SK-N-MC (cell line): Measurements from ENCODE around the gene CLIC5.

Experiments
- DNase-seq: peaks from one replicate; pipeline ENCODE4 v3.0.0-alpha.2; 2011; ENCODE audit warnings: low read depth, low spot score
- H3K27ac ChIP-seq: fragments of 200-600 bp; sonication (generic); 2 replicates; pipeline ENCODE4 v1.5.1; 2016; ENCODE audit warnings: mixed run types
- H3K36me3 ChIP-seq: fragments of 200-600 bp; sonication (generic); 2 replicates; pipeline ENCODE4 v1.6.1; 2017; ENCODE audit warnings: antibody characterized with exemption, low read length, mixed read lengths; ENCODE audit not compliant: insufficient read depth
- H3K4me3 ChIP-seq: fragments of 200-600 bp; sonication (generic); 2 replicates; pipeline ENCODE4 v1.5.1; 2016
- H3K9ac ChIP-seq: fragments of 200-600 bp; sonication (generic); 2 replicates; pipeline ENCODE4 v1.8.0; 2017; ENCODE audit warnings: mixed run types, mixed read lengths; ENCODE audit not compliant: insufficient read length
- H3K9me3 ChIP-seq: fragments of 200-600 bp; sonication (generic); 2 replicates; pipeline ENCODE4 v1.6.1; 2017; ENCODE audit warnings: low read depth, mild to moderate bottlenecking, antibody characterized with exemption, low read length, moderate library complexity, mixed read lengths
- EZH2 ChIP-seq: fragments of 200-600 bp; sonication (generic); IDR thresholded peaks from one replicate; pipeline ENCODE4 v1.6.1; 2017; ENCODE audit warnings: antibody characterized with exemption
- FOXP2 ChIP-seq: optimal IDR thresholded peaks from 2 replicates; pipeline ENCODE3; 2011; ENCODE audit warnings: mild to moderate bottlenecking, moderate library complexity; ENCODE audit not compliant: insufficient read depth; ENCODE audit errors: extremely low read length, control extremely low read depth
- POLR2AphosphoS5 ChIP-seq: IDR thresholded peaks from 2 replicates; pipeline ENCODE4 v1.6.1; 2012; ENCODE audit warnings: mild to moderate bottlenecking, low read depth, low read length, borderline replicate concordance

Gene CLIC5

GRCh38 chr6:46024124-46024769 is 8.6 kb upstream of the CLIC5 start:
- TF ChIP-seq FOXP2 (no peak), EZH2 (no peak), POLR2AphosphoS5 (no peak)
- no peak overlapping the region for H3K9ac ChIP-seq
- no peak overlapping the region for H3K4me3 ChIP-seq
- H3K9me3 ChIP-seq, result no peaks in the 10 kb centered on the region
- no peaks in the 10 kb centered on the region for H3K36me3 ChIP-seq
- H3K27ac ChIP-seq, result no peak overlapping the region
- no peak for DNase-seq

GRCh38 chr6:46023216-46023915 is 7.7 kb upstream of the CLIC5 start:
- TF ChIP-seq POLR2AphosphoS5, result no peak
- TF ChIP-seq FOXP2, result no peak
- no peak for TF ChIP-seq EZH2
- DNase-seq, result no peak
- H3K4me3 ChIP-seq, result no peak overlapping the region
- no peaks in the 10 kb centered on the region for H3K9me3 ChIP-seq
- H3K9ac ChIP-seq, result no peak overlapping the region
- H3K27ac ChIP-seq, result no peak overlapping the region
- H3K36me3 ChIP-seq, result no peaks in the 10 kb centered on the region

GRCh38 chr6:46022106-46022948 is 6.7 kb upstream of the CLIC5 start:
- H3K36me3 ChIP-seq, result no peaks in the 10 kb centered on the region
- H3K27ac ChIP-seq, result no peak overlapping the region
- no peak overlapping the region for H3K4me3 ChIP-seq
- H3K9ac ChIP-seq, result no peak overlapping the region
- TF ChIP-seq POLR2AphosphoS5, result no peak
- TF ChIP-seq EZH2, result no peak
- TF ChIP-seq FOXP2, result no peak
- H3K9me3 ChIP-seq, result no peaks in the 10 kb centered on the region
- no peak for DNase-seq

- H3K36me3 ChIP-seq, result no peaks in the 10 kb centered on the region
- H3K27ac ChIP-seq, result no peak overlapping the region
- H3K9me3 ChIP-seq, result no peaks in the 10 kb centered on the region
- no peak for TF ChIP-seq POLR2AphosphoS5
- TF ChIP-seq FOXP2, result no peak
- no peak for TF ChIP-seq EZH2
- no peak overlapping the region for H3K9ac ChIP-seq
- no peak overlapping the region for H3K4me3 ChIP-seq
- DNase-seq, result no peak
These were observed 2.1 kb upstream of the CLIC5 start for GRCh38 chr6:46017726-46018125.

- H3K36me3 ChIP-seq, result no peaks in the 10 kb centered on the region
- no peak overlapping the region for H3K9ac ChIP-seq
- no peak overlapping the region for H3K27ac ChIP-seq
- H3K4me3 ChIP-seq, result no peak overlapping the region
- no peaks in the 10 kb centered on the region for H3K9me3 ChIP-seq
- TF ChIP-seq FOXP2, result no peak
- no peak for TF ChIP-seq POLR2AphosphoS5
- TF ChIP-seq EZH2, result no peak
- DNase-seq, result no peak
These were observed 476 bp upstream of the CLIC5 start for GRCh38 chr6:46016063-46016608.

GRCh38 chr6:46014511-46015118 is 1.0 kb downstream of the CLIC5 start:
- Histone ChIP-seq H3K27ac (no peak overlapping the region), H3K36me3 (no peaks in the 10 kb centered on the region), H3K9me3 (no peaks in the 10 kb centered on the region), H3K9ac (no peak overlapping the region), H3K4me3 (no peak overlapping the region)
- TF ChIP-seq FOXP2, result no peak
- peak; percentile 99 for TF ChIP-seq EZH2
- DNase-seq, result no peak

GRCh38 chr6:46014046-46014445 is 1.6 kb downstream of the CLIC5 start:
- no peak overlapping the region for H3K27ac ChIP-seq
- no peaks in the 10 kb centered on the region for H3K36me3 ChIP-seq
- H3K9me3 ChIP-seq, result no peaks in the 10 kb centered on the region
- DNase-seq, result no peak
- no peak for TF ChIP-seq FOXP2
- no peak overlapping the region for H3K4me3 ChIP-seq
- H3K9ac ChIP-seq, result no peak overlapping the region

GRCh38 chr6:46013639-46014038 is 2.0 kb downstream of the CLIC5 start:
- no peaks in the 10 kb centered on the region for H3K36me3 ChIP-seq
- DNase-seq, result no peak
- TF ChIP-seq POLR2AphosphoS5, result no peak
- no peak for TF ChIP-seq FOXP2
- no peak for TF ChIP-seq EZH2
- no peak overlapping the region for H3K4me3 ChIP-seq
- no peak overlapping the region for H3K27ac ChIP-seq
- H3K9me3 ChIP-seq, result no peaks in the 10 kb centered on the region
- H3K9ac ChIP-seq, result no peak overlapping the region
